Ishikawa (cell line): ENCODE data around the gene PPARG.

ENCODE experiments used
- CEBPB ChIP-seq: IDR thresholded peaks from 2 replicates; pipeline ENCODE4 v1.6.1; 2012
- CREB1 ChIP-seq: IDR thresholded peaks from 2 replicates; pipeline ENCODE4 v1.6.1; 2012; ENCODE audit warnings: low read depth
- EGR1 ChIP-seq: IDR thresholded peaks from 2 replicates; pipeline ENCODE4 v1.6.1; 2012
- EP300 ChIP-seq: IDR thresholded peaks from 2 replicates; pipeline ENCODE4 v1.6.1; 2012; ENCODE audit warnings: borderline replicate concordance
- FOXM1 ChIP-seq: IDR thresholded peaks from 2 replicates; pipeline ENCODE4 v1.6.1; 2012; ENCODE audit warnings: low read depth, borderline replicate concordance
- MAX ChIP-seq: IDR thresholded peaks from 2 replicates; pipeline ENCODE4 v1.6.1; 2012
- NFIC ChIP-seq: IDR thresholded peaks from 2 replicates; pipeline ENCODE4 v1.6.1; 2012
- RAD21 ChIP-seq: IDR thresholded peaks from 2 replicates; pipeline ENCODE4 v1.6.1; 2012; ENCODE audit warnings: low read depth
- REST ChIP-seq: IDR thresholded peaks from 2 replicates; pipeline ENCODE4 v1.6.1; 2012; ENCODE audit warnings: low read depth, mild to moderate bottlenecking
- TAF1 ChIP-seq: IDR thresholded peaks from 2 replicates; pipeline ENCODE4 v1.6.1; 2012; ENCODE audit warnings: low read depth, mild to moderate bottlenecking
- TCF12 ChIP-seq: IDR thresholded peaks from 2 replicates; pipeline ENCODE4 v1.6.1; 2012; ENCODE audit warnings: low read depth
- TEAD4 ChIP-seq: IDR thresholded peaks from 2 replicates; pipeline ENCODE4 v1.6.1; 2012
- USF1 ChIP-seq: IDR thresholded peaks from 2 replicates; pipeline ENCODE4 v1.6.1; 2012
- YY1 ChIP-seq: IDR thresholded peaks from 2 replicates; pipeline ENCODE4 v1.6.1; 2012; ENCODE audit warnings: low read depth
- ZBTB7A ChIP-seq: IDR thresholded peaks from 2 replicates; pipeline ENCODE4 v1.6.1; 2012; ENCODE audit warnings: low read depth

The PPARG gene

GRCh38 chr3:12471241-12471640 is 182.4 kb downstream of the PPARG start:
- TF ChIP-seq TCF12 (no peak), REST (peak; percentile 41; the same call in 1 of the 2 replicates), YY1 (no peak), RAD21 (peak; percentile 14; the same call in 1 of the 2 replicates)

GRCh38 chr3:12472000-12472610 is 183.2 kb downstream of the PPARG start:
- TF ChIP-seq USF1 (no peak), REST (no peak), TCF12 (no peak), RAD21 (no peak), FOXM1 (no peak), CEBPB (no peak), TEAD4 (no peak), EGR1 (no peak), ZBTB7A (no peak), CREB1 (no peak), TAF1 (no peak), EP300 (no peak), YY1 (no peak), MAX (no peak), NFIC (no peak)

GRCh38 chr3:12472796-12473195 is 183.9 kb downstream of the PPARG start:
- TF ChIP-seq NFIC (no peak), MAX (no peak), CEBPB (no peak), CREB1 (no peak), USF1 (no peak), EP300 (no peak), TEAD4 (no peak), FOXM1 (no peak), YY1 (no peak), EGR1 (no peak), TCF12 (no peak), ZBTB7A (no peak), RAD21 (no peak), REST (no peak), TAF1 (no peak)

- TF ChIP-seq TCF12 (no peak), EGR1 (no peak)
Measured at GRCh38 chr3:12473511-12473910, 184.6 kb downstream of the PPARG start.

- TF ChIP-seq FOXM1 = no peak
- no peak for TF ChIP-seq RAD21
- no peak for TF ChIP-seq TAF1
Measured at GRCh38 chr3:12476238-12476897, 187.5 kb downstream of the PPARG start.
